ENCODE results near the gene INCA1. TPM values are rescaled to one million over a fixed set of nuclear protein-coding genes. Genes with fewer than 3 reads are reported as not detected.

Gene INCA1
- total RNA-seq, 1 donor from 2014 or later, result 0.86 TPM

GRCh38 chr17:5003214-5003867 is 6.0 kb upstream of the INCA1 start:
- Mint-ChIP-seq H3K27ac (ENCODE audit: unreplicated experiment) (no peak overlapping the region), H3K36me3 (ENCODE audit: low read depth) (peaks cover 32% of the 10 kb centered on the region), H3K4me1 (peaks cover 11% of the 10 kb centered on the region), H3K9me3 (no peaks in the 10 kb centered on the region), H3K27me3 (ENCODE audit: low read depth) (no peaks in the 10 kb centered on the region), H3K4me3 (peak overlapping the region; percentile 52)
- DNase-seq (ENCODE audit: low read depth, low spot score), result no peak
- no peak for TF ChIP-seq CTCF (conservative IDR thresholded peaks at IDR 0.05)

GRCh38 chr17:5002121-5002788 is 4.9 kb upstream of the INCA1 start:
- Mint-ChIP-seq H3K4me1 (peaks cover 11% of the 10 kb centered on the region), H3K9me3 (no peaks in the 10 kb centered on the region), H3K36me3 (ENCODE audit: low read depth) (peaks cover 25% of the 10 kb centered on the region), H3K27me3 (ENCODE audit: low read depth) (no peaks in the 10 kb centered on the region), H3K27ac (ENCODE audit: unreplicated experiment) (no peak overlapping the region), H3K4me3 (peak overlapping the region; percentile 45)
- no peak for TF ChIP-seq CTCF (conservative IDR thresholded peaks at IDR 0.05)
- DNase-seq (ENCODE audit: low read depth, low spot score), result no peak

- TF ChIP-seq CTCF (conservative IDR thresholded peaks at IDR 0.05), result no peak
- H3K27me3 Mint-ChIP-seq (ENCODE audit: low read depth), result peaks cover 4% of the 10 kb centered on the region
- H3K4me3 Mint-ChIP-seq, result peak overlapping the region; percentile 88
- peaks cover 23% of the 10 kb centered on the region for H3K36me3 Mint-ChIP-seq (ENCODE audit: low read depth)
- peaks cover 15% of the 10 kb centered on the region for H3K4me1 Mint-ChIP-seq
- no peaks in the 10 kb centered on the region for H3K9me3 Mint-ChIP-seq
- no peak overlapping the region for H3K27ac Mint-ChIP-seq (ENCODE audit: unreplicated experiment)
- no peak for DNase-seq (ENCODE audit: low read depth, low spot score)
These were observed 2.9 kb upstream of the INCA1 start for GRCh38 chr17:5000237-5000639.

GRCh38 chr17:4999430-5000093 is 2.2 kb upstream of the INCA1 start:
- peak overlapping the region; percentile 88 for H3K4me3 Mint-ChIP-seq
- TF ChIP-seq CTCF (conservative IDR thresholded peaks at IDR 0.05), result no peak
- H3K36me3 Mint-ChIP-seq (ENCODE audit: low read depth), result peaks cover 16% of the 10 kb centered on the region

GRCh38 chr17:4998732-4999429 is 1.6 kb upstream of the INCA1 start:
- peaks cover 15% of the 10 kb centered on the region for H3K4me1 Mint-ChIP-seq
- peaks cover 7% of the 10 kb centered on the region for H3K27me3 Mint-ChIP-seq (ENCODE audit: low read depth)
- peaks cover 10% of the 10 kb centered on the region for H3K36me3 Mint-ChIP-seq (ENCODE audit: low read depth)
- TF ChIP-seq CTCF (conservative IDR thresholded peaks at IDR 0.05), result no peak
- no peak for DNase-seq (ENCODE audit: low read depth, low spot score)
- peak overlapping the region; percentile 50 for H3K27ac Mint-ChIP-seq (ENCODE audit: unreplicated experiment)
- no peaks in the 10 kb centered on the region for H3K9me3 Mint-ChIP-seq
- H3K4me3 Mint-ChIP-seq, result peak overlapping the region; percentile 88

More at GRCh38 chr17:4999430-5000093, 2.2 kb upstream of the INCA1 start:
- DNase-seq (ENCODE audit: low read depth, low spot score), result no peak
- Mint-ChIP-seq H3K27ac (ENCODE audit: unreplicated experiment) (peak overlapping the region; percentile 50), H3K4me1 (peaks cover 15% of the 10 kb centered on the region), H3K9me3 (no peaks in the 10 kb centered on the region), H3K27me3 (ENCODE audit: low read depth) (peaks cover 7% of the 10 kb centered on the region)

All from neural crest cell (in vitro differentiated cells).